Ishikawa (cell line): ENCODE results near the gene FGF18.

Source experiments
- CEBPB ChIP-seq: IDR thresholded peaks from 2 replicates; pipeline ENCODE4 v1.6.1; 2012
- CREB1 ChIP-seq: IDR thresholded peaks from 2 replicates; pipeline ENCODE4 v1.6.1; 2012; ENCODE audit warnings: low read depth
- EGR1 ChIP-seq: IDR thresholded peaks from 2 replicates; pipeline ENCODE4 v1.6.1; 2012
- EP300 ChIP-seq: IDR thresholded peaks from 2 replicates; pipeline ENCODE4 v1.6.1; 2012; ENCODE audit warnings: borderline replicate concordance
- FOXM1 ChIP-seq: IDR thresholded peaks from 2 replicates; pipeline ENCODE4 v1.6.1; 2012; ENCODE audit warnings: low read depth, borderline replicate concordance
- NFIC ChIP-seq: IDR thresholded peaks from 2 replicates; pipeline ENCODE4 v1.6.1; 2012
- RAD21 ChIP-seq: IDR thresholded peaks from 2 replicates; pipeline ENCODE4 v1.6.1; 2012; ENCODE audit warnings: low read depth
- TAF1 ChIP-seq: IDR thresholded peaks from 2 replicates; pipeline ENCODE4 v1.6.1; 2012; ENCODE audit warnings: low read depth, mild to moderate bottlenecking
- TCF12 ChIP-seq: IDR thresholded peaks from 2 replicates; pipeline ENCODE4 v1.6.1; 2012; ENCODE audit warnings: low read depth
- TEAD4 ChIP-seq: IDR thresholded peaks from 2 replicates; pipeline ENCODE4 v1.6.1; 2012
- YY1 ChIP-seq: IDR thresholded peaks from 2 replicates; pipeline ENCODE4 v1.6.1; 2012; ENCODE audit warnings: low read depth
- ZBTB7A ChIP-seq: IDR thresholded peaks from 2 replicates; pipeline ENCODE4 v1.6.1; 2012; ENCODE audit warnings: low read depth
- TF ChIP-seq, protein P1 (sequence below): IDR thresholded peaks from 2 replicates; pipeline ENCODE4 v1.6.1; 2012
- TF ChIP-seq, protein P2 (sequence below): IDR thresholded peaks from 2 replicates; pipeline ENCODE4 v1.6.1; 2012; ENCODE audit warnings: low read depth, mild to moderate bottlenecking
- TF ChIP-seq, protein P3 (sequence below): IDR thresholded peaks from 2 replicates; pipeline ENCODE4 v1.6.1; 2012

The FGF18 gene

DNA sequence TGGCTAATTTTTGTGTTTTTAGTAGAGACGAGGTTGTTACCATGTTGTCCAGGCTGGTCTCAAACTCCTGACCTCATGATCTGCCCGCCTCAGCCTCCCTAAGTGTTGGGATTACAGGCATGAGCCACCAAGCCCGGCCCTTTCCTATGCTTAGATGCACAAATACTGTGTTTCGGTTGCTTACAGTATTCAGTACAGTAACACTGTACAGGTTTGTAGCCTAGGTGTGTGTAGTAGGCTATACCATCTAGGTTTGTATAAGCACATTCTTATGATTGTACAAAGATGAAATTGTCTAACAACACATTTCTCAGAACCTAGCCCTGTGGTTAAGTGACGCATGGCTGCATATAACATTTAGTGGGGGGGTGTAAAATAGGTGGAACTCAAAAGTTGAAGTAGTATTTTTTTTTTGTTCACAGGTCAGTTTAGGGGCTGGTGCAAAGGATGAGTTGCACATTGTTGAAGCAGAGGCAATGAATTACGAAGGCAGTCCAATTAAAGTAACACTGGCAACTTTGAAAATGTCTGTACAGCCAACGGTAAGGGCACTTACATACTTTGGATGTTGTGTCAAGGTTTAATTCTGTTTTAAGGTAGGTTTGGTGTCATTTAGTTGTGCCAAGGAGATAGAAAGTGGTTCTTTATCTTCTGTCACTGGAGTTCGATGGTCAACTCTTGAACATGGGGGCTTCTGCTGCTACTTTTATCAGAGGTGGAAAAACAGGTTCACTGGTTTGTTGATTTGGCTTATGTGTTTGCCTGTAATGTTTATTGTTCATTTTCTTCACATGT is 28.4 kb upstream of the FGF18 start:
- TF ChIP-seq, protein P1, sequence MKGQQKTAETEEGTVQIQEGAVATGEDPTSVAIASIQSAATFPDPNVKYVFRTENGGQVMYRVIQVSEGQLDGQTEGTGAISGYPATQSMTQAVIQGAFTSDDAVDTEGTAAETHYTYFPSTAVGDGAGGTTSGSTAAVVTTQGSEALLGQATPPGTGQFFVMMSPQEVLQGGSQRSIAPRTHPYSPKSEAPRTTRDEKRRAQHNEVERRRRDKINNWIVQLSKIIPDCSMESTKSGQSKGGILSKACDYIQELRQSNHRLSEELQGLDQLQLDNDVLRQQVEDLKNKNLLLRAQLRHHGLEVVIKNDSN = no peak
- TF ChIP-seq, protein P2, sequence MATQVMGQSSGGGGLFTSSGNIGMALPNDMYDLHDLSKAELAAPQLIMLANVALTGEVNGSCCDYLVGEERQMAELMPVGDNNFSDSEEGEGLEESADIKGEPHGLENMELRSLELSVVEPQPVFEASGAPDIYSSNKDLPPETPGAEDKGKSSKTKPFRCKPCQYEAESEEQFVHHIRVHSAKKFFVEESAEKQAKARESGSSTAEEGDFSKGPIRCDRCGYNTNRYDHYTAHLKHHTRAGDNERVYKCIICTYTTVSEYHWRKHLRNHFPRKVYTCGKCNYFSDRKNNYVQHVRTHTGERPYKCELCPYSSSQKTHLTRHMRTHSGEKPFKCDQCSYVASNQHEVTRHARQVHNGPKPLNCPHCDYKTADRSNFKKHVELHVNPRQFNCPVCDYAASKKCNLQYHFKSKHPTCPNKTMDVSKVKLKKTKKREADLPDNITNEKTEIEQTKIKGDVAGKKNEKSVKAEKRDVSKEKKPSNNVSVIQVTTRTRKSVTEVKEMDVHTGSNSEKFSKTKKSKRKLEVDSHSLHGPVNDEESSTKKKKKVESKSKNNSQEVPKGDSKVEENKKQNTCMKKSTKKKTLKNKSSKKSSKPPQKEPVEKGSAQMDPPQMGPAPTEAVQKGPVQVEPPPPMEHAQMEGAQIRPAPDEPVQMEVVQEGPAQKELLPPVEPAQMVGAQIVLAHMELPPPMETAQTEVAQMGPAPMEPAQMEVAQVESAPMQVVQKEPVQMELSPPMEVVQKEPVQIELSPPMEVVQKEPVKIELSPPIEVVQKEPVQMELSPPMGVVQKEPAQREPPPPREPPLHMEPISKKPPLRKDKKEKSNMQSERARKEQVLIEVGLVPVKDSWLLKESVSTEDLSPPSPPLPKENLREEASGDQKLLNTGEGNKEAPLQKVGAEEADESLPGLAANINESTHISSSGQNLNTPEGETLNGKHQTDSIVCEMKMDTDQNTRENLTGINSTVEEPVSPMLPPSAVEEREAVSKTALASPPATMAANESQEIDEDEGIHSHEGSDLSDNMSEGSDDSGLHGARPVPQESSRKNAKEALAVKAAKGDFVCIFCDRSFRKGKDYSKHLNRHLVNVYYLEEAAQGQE = no peak
- no peak for TF ChIP-seq FOXM1
- TF ChIP-seq CEBPB = no peak
- TF ChIP-seq RAD21 = no peak
- no peak for TF ChIP-seq ZBTB7A
- no peak for TF ChIP-seq EGR1

DNA sequence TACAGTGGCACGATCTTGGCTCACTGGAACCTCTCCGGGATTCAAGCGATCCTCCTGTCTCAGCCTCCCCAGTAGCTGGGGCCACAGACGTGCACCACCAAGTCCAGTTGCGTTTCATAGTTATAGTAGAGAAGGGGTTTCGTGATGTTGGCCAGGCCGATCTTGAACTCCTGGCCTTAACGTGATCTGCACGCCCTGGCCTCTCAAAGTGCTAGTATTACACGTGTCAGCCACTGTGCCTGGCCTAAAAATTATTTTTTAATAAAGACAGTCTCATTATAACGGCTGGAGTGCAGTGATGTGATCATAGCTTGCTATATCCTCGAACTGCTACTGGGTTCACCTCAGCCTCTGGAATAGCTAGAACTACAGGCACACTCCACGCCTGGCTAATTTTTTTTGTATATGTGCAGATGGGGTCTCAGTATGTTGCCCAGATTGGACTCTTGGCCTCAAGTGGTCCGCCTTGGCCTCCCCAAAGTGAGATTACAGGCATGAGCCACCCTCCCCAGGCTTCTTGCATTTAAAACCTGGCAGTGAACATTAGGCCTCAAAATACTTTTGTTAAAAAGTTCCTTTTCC is 27.4 kb upstream of the FGF18 start:
- TF ChIP-seq CEBPB = no peak

DNA sequence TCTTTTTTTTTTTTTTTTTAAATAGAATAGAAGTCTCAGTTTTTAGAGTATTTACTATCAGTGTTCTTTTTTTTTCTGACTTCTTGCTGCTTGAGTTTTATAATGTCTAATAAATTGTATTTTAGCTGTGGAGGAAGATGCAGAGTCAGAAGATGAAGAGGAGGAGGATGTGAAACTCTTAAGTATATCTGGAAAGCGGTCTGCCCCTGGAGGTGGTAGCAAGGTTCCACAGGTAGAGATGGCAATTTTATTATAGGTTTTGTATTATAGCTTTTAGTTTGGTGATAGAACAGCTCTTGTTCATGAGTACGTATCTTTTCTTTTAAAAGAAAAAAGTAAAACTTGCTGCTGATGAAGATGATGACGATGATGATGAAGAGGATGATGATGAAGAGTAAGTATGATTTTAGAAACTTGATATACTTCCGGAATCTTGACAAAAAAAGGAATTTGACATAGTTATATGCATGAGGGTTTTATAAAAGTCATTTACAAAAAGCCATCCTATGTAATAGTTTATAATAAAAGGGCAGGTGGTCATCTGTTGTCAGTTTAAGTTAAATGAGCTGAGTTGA is 26.8 kb upstream of the FGF18 start:
- no peak for TF ChIP-seq TCF12
- TF ChIP-seq TAF1 = no peak
- no peak for TF ChIP-seq TEAD4
- no peak for TF ChIP-seq FOXM1

DNA sequence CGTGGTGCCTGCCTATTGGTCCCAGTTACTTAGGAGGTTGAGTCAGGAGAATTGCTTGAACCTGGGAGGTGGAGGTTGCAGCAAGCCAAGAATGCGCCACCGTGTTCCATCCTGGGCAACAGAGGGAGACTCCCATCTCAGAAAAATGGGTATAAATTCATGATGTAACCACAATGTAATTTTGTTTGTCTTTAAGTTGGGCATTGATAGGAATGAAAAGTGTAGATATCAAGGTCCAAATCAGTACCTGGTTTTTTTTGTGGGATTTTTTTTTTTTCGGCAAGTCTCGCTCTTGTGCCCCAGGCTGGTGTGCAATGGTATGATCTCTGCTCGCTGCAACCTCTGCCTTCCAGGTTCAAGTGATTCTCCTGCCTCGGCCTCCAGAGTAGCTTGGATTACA is 24.4 kb upstream of the FGF18 start:
- TF ChIP-seq RAD21 (no peak), CEBPB (no peak), TAF1 (no peak), TCF12 (no peak), NFIC (no peak), TEAD4 (no peak), ZBTB7A (no peak), CREB1 (no peak), EGR1 (no peak), EP300 (no peak), FOXM1 (no peak), YY1 (no peak)
- TF ChIP-seq, protein P3, sequence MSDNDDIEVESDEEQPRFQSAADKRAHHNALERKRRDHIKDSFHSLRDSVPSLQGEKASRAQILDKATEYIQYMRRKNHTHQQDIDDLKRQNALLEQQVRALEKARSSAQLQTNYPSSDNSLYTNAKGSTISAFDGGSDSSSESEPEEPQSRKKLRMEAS = no peak
- TF ChIP-seq, protein P2 = no peak
- TF ChIP-seq, protein P1 = no peak

DNA sequence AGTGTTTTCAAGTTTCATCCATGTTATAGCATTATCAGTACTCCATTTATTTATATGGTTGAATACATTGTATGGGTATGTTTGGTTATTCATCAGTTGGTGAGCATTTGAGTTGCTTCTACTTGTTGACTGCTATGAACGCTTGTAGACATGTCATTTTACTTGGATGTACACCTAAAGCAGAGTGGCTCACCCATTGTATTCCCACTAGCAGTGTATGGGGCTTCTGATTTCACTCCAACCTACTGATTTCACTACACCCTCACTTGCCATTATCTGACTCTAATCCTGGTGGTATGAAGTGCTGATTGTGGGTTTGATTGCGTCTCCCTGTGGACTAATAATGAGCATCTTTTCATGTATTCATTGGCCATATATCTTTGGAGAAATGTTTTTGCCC is 22.3 kb upstream of the FGF18 start:
- TF ChIP-seq CEBPB (no peak), EGR1 (no peak), YY1 (no peak), NFIC (no peak), EP300 (no peak), ZBTB7A (no peak), CREB1 (no peak), FOXM1 (no peak), TCF12 (no peak), RAD21 (no peak), TEAD4 (no peak), TAF1 (no peak)
- TF ChIP-seq, protein P2 = no peak
- TF ChIP-seq, protein P1 = no peak
- TF ChIP-seq, protein P3 = no peak
